GM12801 (cell line): ENCODE data around the gene ZPR1.

Source experiments
- CTCF ChIP-seq: IDR thresholded peaks from one replicate; pipeline ENCODE4 v1.5.1; 2011; ENCODE audit warnings: control low read depth; ENCODE audit not compliant: insufficient read length; ENCODE audit errors: extremely low read depth

Gene ZPR1

GRCh38 chr11:116819049-116819448 lies 31.2 kb upstream of the ZPR1 start:
- no peak for TF ChIP-seq CTCF

GRCh38 chr11:116814502-116814901 lies 26.7 kb upstream of the ZPR1 start:
- no peak for TF ChIP-seq CTCF

- TF ChIP-seq CTCF = no peak
These were observed 26.1 kb upstream of the ZPR1 start for GRCh38 chr11:116813781-116814471.

- no peak for TF ChIP-seq CTCF
These were observed 25.3 kb upstream of the ZPR1 start for GRCh38 chr11:116813170-116813569.

GRCh38 chr11:116812109-116812508 lies 24.3 kb upstream of the ZPR1 start:
- TF ChIP-seq CTCF = no peak

- no peak for TF ChIP-seq CTCF
These were observed 23.4 kb upstream of the ZPR1 start for GRCh38 chr11:116811194-116811593.

- no peak for TF ChIP-seq CTCF
These were observed 20.7 kb upstream of the ZPR1 start for GRCh38 chr11:116808262-116809175.
